ENCODE results near the gene CCDC102A. TPM values are rescaled to one million over a fixed set of nuclear protein-coding genes. Genes with fewer than 3 reads are reported as not detected.

CCDC102A gene
- total and polyA plus RNA-seq, 2 donors: 6.8 to 8.7 TPM

DNA sequence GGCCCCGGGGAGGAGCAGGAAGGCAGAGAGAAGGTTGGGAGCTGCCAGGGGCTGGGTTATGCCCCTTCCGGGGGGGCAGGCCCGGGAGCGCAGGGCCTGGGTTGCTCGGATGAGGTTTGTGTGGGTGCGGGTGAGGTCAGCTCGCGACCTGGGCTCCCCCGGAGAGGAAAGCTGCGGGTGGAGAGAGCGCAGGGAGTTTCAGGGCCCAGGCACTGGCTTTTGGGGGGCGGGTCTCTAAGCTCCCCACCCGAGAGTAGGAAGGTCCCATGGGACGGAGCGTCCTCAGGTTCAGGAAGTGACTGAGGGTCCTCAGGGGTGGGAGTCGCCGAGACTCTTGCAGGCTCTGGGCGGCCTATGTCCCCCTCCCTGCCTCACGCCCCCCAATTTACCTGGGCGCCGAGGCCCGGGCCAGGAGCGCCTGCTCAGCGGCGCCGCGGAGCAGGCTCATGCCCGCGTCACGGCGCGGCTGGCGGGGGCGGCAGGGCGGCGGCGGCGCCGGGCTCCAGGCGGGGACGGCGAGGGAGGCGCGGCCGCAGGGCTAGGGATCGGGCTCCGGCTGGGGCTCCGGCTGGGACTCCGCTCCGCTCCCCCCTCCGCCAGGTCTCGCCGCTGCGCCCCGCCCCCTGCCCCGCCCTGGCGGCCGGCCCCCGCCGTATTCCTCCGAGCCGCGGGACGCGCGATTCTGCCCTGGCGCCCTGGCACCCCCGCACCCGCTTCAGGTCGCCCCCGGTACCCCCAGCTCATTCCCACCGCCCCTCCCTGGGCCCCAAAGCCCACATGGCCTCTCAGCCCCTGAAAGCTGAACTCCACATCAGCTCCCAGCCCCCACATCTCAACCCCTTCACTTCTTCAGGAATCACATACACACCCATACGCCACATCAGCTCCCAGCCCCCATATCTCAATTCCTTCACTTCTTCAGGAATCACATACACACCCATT lies 50.2 kb downstream of the CCDC102A start, which contains the start of gene DOK4:
DOK4 (minus strand) TSS at position 578 of the 942 bp plus-strand sequence. CDS start 6,986 bp downstream, outside the sequence.
- no peaks in the 10 kb centered on the region for H3K36me3 ChIP-seq (ENCODE audit: control insufficient read depth in 2 of 2, insufficient read depth in 2 of 2, low read length in 1 of 2)
- peaks cover 0 to 12% of the 10 kb centered on the region in 2 donors for H3K27me3 ChIP-seq (ENCODE audit: control insufficient read depth in 2 of 2, insufficient read depth in 1 of 2, low read length in 1 of 2)
- peak in 7 of 9 donors; percentile 25 to 72 (median 48) for DNase-seq (ENCODE audit: low read depth in 6 of 9, low spot score in 9 of 9)
- H3K9me3 ChIP-seq (ENCODE audit: control insufficient read depth in 2 of 2, insufficient read depth in 1 of 2, low read length in 1 of 2): no peaks in the 10 kb centered on the region
- peak within 1 kb of the TSS; percentile 46 to 59 for H3K4me3 ChIP-seq (ENCODE audit: low read length in 2 of 2)
- peaks cover 7 to 17% of the 10 kb centered on the region in 2 donors for H3K4me1 ChIP-seq (ENCODE audit: control insufficient read depth in 2 of 2, insufficient read depth in 2 of 2, low read length in 2 of 2)
- no peak within 1 kb of the TSS for H3K27ac ChIP-seq (ENCODE audit: low read depth in 1 of 2, low read length in 1 of 2)
- WGBS: 2% methylated on average over 73 of the region's 73 CpGs

DNA sequence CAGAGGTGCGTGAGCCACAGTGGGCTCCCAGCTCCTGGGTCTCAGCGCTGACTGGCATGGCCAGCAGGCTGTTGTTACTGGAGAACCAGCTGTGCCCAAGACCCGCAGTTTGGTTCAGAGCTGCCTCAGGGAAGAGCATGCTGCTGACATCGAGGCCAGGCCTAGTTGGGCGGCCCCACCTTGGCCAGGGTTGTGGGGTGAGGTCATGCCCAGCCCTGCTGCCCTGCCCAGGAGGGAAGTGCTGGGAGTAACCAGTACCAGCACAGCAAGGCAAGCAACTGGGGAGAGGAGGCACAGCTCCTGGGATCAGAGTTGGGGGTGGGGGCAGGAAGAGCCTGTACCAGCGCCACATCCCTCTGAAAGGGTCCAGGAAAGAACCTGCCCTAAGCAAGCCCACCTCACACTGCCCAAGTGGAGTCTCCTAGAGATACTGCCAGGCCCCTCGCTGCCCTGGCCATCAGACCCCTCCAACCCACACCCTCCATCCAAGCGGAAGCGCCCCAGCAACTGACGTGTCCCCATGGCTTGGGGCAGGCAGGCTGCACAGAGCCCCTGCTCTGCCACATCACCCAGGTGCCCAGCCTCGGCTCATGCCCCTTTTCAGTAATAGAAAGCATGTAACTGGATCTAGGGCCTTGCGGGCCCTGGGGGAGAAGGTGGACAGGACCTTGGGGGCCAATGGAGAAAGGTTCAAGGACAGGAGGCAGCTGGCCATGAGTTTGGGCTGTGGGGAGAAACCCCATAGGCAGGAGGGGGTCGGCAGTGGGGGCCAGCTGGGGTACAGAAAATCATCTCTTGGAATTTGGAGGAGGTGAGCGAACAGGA lies 51.1 kb downstream of the CCDC102A start:
- H3K36me3 ChIP-seq (ENCODE audit: control insufficient read depth in 2 of 2, insufficient read depth in 2 of 2, low read length in 1 of 2): no peaks in the 10 kb centered on the region
- H3K4me3 ChIP-seq (ENCODE audit: low read length in 2 of 2): peak overlapping the region; percentile 46 to 59
- DNase-seq (ENCODE audit: low read depth in 6 of 9, low spot score in 9 of 9): no peak
- H3K9me3 ChIP-seq (ENCODE audit: control insufficient read depth in 2 of 2, insufficient read depth in 1 of 2, low read length in 1 of 2): no peaks in the 10 kb centered on the region
- no peak overlapping the region for H3K27ac ChIP-seq (ENCODE audit: low read depth in 1 of 2, low read length in 1 of 2)
- H3K4me1 ChIP-seq (ENCODE audit: control insufficient read depth in 2 of 2, insufficient read depth in 2 of 2, low read length in 2 of 2): peaks cover 7 to 19% of the 10 kb centered on the region in 2 donors
- H3K27me3 ChIP-seq (ENCODE audit: control insufficient read depth in 2 of 2, insufficient read depth in 1 of 2, low read length in 1 of 2): peaks cover 0 to 13% of the 10 kb centered on the region in 2 donors
- WGBS: 85% methylated on average over 14 of the region's 14 CpGs

DNA sequence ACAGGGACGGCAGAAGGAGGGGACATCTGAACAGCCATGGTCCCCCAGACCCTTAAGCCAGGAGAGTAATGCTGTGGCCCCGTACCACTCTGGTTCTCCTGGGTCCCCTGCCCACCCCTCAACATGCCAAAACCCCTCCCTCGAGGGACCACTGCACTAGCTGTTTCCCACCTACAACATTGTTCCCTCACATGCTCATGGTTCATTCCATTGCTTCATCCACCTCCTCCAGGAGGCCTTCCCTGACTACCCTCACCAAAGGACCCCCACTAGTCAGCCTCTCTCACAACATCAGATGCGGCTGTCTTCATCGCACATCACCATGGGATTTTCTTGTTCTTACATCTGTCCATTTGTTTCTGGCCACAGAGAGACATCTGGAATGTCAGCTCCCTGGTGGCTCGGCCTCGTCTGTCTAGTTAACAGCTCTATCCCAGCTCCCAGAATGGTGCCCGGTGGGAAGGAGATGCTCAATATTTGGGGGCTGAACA lies 51.8 kb downstream of the CCDC102A start:
- Histone ChIP-seq H3K4me3 (ENCODE audit: low read length in 2 of 2) (no peak overlapping the region), H3K4me1 (ENCODE audit: control insufficient read depth in 2 of 2, insufficient read depth in 2 of 2, low read length in 2 of 2) (peaks cover 7 to 25% of the 10 kb centered on the region in 2 donors), H3K27me3 (ENCODE audit: control insufficient read depth in 2 of 2, insufficient read depth in 1 of 2, low read length in 1 of 2) (peaks cover 0 to 20% of the 10 kb centered on the region in 2 donors), H3K36me3 (ENCODE audit: control insufficient read depth in 2 of 2, insufficient read depth in 2 of 2, low read length in 1 of 2) (no peaks in the 10 kb centered on the region), H3K27ac (ENCODE audit: low read depth in 1 of 2, low read length in 1 of 2) (no peak overlapping the region), H3K9me3 (ENCODE audit: control insufficient read depth in 2 of 2, insufficient read depth in 1 of 2, low read length in 1 of 2) (no peaks in the 10 kb centered on the region)
- 95% methylated on average over 8 of the region's 8 CpGs for WGBS
- DNase-seq (ENCODE audit: low read depth in 6 of 9, low spot score in 9 of 9): no peak

DNA sequence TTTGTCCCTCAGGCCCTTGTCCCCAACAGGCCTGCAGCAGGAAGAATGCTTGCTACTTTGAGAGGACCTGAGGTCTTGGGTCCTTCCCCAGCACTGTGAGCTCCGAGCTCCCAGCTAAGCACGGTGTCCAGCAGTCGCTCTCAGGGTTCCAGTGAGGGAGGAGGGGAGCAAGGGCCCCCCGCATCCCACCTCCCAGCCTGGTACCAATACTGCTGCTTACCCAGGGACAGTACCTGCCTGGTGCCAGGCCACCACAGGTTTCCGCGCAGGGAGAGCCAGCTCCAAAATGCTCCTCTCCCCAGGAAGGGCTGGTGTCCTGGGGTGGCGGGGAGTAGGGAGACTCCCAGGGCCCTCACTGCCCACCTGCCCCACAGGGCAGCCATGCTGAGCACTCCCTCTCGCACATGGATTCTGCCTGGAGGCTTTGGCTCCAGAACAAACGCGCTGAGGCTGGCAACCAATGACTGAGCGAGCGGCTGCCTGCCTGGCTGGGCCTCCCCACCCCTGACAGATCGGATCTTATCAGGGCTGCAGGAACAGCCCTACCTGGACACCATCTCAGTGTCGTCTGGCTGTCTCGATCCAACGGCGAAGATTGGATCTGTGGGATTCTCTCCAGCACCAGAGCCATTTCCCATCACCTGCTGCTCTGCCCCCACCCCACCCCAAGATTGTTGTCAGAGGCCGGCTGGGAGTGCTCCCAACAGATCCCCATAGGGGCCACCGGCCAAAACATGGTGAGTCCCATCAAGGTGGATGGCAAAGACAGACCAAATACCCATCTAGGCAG lies 52.5 kb downstream of the CCDC102A start:
- no peak for DNase-seq (ENCODE audit: low read depth in 6 of 9, low spot score in 9 of 9)
- 96% methylated on average over 19 of the region's 19 CpGs for WGBS
- H3K4me3 ChIP-seq (ENCODE audit: low read length in 2 of 2): no peak overlapping the region
- peaks cover 0 to 27% of the 10 kb centered on the region in 2 donors for H3K27me3 ChIP-seq (ENCODE audit: control insufficient read depth in 2 of 2, insufficient read depth in 1 of 2, low read length in 1 of 2)
- peaks cover 7 to 32% of the 10 kb centered on the region in 2 donors for H3K4me1 ChIP-seq (ENCODE audit: control insufficient read depth in 2 of 2, insufficient read depth in 2 of 2, low read length in 2 of 2)
- H3K9me3 ChIP-seq (ENCODE audit: control insufficient read depth in 2 of 2, insufficient read depth in 1 of 2, low read length in 1 of 2): no peaks in the 10 kb centered on the region
- H3K36me3 ChIP-seq (ENCODE audit: control insufficient read depth in 2 of 2, insufficient read depth in 2 of 2, low read length in 1 of 2): no peaks in the 10 kb centered on the region
- H3K27ac ChIP-seq (ENCODE audit: low read depth in 1 of 2, low read length in 1 of 2): no peak overlapping the region

DNA sequence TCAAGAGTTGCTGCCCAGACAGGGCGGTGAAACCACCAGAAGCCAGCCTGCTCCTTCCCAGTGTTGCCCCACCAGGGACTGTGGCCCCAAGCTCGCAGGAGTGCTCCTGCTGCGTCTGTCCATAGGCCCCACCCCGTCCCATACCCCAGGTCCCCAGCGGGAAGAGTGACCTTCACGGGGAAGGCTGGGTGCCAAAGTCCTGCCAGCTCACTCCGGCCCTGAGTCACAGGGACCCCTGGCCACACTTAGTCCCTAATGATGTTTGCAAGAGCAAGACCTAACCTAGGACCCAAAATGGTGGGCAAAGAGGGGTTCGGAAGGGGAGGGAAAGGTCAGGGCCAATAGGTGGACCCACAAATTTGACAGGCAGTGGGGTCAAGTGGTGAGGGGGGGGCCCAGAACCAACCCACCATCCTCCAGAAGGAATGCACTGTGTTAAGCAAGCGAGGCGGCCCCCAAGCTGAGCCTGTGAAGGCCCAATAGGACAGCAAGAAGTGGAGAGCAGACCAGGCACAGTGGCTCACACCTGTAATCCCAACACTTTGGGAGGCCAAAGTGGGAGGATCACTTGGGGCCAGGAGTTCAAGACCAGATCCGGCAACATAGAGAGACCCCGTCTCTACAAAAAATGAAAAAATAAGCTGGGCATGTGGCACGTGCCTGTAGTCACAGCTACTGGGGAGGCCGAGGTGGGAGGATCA lies 53.4 kb downstream of the CCDC102A start:
- no peaks in the 10 kb centered on the region for H3K36me3 ChIP-seq (ENCODE audit: control insufficient read depth in 2 of 2, insufficient read depth in 2 of 2, low read length in 1 of 2)
- WGBS: 91% methylated on average over 14 of the region's 14 CpGs
- no peaks in the 10 kb centered on the region for H3K9me3 ChIP-seq (ENCODE audit: control insufficient read depth in 2 of 2, insufficient read depth in 1 of 2, low read length in 1 of 2)
- no peak for DNase-seq (ENCODE audit: low read depth in 6 of 9, low spot score in 9 of 9)
- peaks cover 7 to 32% of the 10 kb centered on the region in 2 donors for H3K4me1 ChIP-seq (ENCODE audit: control insufficient read depth in 2 of 2, insufficient read depth in 2 of 2, low read length in 2 of 2)
- H3K27ac ChIP-seq (ENCODE audit: low read depth in 1 of 2, low read length in 1 of 2): no peak overlapping the region
- peaks cover 0 to 30% of the 10 kb centered on the region in 2 donors for H3K27me3 ChIP-seq (ENCODE audit: control insufficient read depth in 2 of 2, insufficient read depth in 1 of 2, low read length in 1 of 2)
- H3K4me3 ChIP-seq (ENCODE audit: low read length in 2 of 2): no peak overlapping the region

DNA sequence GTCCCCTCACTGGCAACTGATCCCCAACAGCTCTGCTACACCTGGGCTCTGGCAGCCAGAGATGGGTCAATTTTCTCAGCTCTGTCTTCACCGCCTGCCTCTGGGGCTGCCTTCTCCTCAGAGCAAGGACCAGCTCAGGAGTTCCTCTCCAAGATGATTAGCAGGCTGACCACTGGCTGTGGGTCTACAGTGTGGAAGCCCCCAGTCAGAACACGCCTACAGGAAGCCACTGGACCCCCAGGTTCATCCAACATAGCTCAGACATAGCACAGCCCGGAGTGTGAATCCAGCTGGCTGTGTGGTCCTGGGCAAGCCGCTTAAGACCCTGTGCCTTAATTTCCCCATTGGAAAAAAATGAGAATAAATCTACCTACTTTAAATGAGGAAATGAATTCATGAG lies 55.0 kb downstream of the CCDC102A start:
- Histone ChIP-seq H3K4me3 (ENCODE audit: low read length in 2 of 2) (no peak overlapping the region), H3K27me3 (ENCODE audit: control insufficient read depth in 2 of 2, insufficient read depth in 1 of 2, low read length in 1 of 2) (peaks cover 0 to 33% of the 10 kb centered on the region in 2 donors), H3K9me3 (ENCODE audit: control insufficient read depth in 2 of 2, insufficient read depth in 1 of 2, low read length in 1 of 2) (no peaks in the 10 kb centered on the region), H3K36me3 (ENCODE audit: control insufficient read depth in 2 of 2, insufficient read depth in 2 of 2, low read length in 1 of 2) (no peaks in the 10 kb centered on the region), H3K27ac (ENCODE audit: low read depth in 1 of 2, low read length in 1 of 2) (no peak overlapping the region), H3K4me1 (ENCODE audit: control insufficient read depth in 2 of 2, insufficient read depth in 2 of 2, low read length in 2 of 2) (peaks cover 3 to 29% of the 10 kb centered on the region in 2 donors)
- 96% methylated on average over 4 of the region's 4 CpGs for WGBS
- no peak for DNase-seq (ENCODE audit: low read depth in 6 of 9, low spot score in 9 of 9)

DNA sequence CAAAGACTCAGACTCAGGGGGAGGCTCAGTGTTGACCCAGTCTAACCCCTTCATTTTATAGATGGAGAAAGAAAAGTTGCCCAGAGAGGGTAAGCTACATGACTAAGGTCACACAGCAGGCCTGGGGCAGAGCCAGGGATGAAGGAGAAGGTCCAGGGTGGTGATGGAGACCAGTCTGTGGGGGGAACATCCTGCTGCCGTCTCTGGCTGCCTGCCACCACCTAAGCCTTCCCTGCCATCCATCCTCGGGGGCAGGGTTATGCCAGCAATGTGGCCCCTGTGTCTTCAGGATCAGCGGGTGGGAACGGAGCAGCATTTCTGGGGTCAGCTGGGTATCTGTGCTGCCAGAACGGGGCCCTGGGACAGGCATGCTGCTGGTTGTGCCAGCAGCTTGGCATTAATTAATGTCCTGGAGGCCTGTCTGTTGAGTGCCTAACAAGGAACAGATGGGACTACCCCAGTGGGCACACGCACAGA lies 55.6 kb downstream of the CCDC102A start:
- Histone ChIP-seq H3K4me1 (ENCODE audit: control insufficient read depth in 2 of 2, insufficient read depth in 2 of 2, low read length in 2 of 2) (peaks cover 2 to 32% of the 10 kb centered on the region in 2 donors), H3K36me3 (ENCODE audit: control insufficient read depth in 2 of 2, insufficient read depth in 2 of 2, low read length in 1 of 2) (no peaks in the 10 kb centered on the region), H3K4me3 (ENCODE audit: low read length in 2 of 2) (no peak overlapping the region), H3K27ac (ENCODE audit: low read depth in 1 of 2, low read length in 1 of 2) (no peak overlapping the region), H3K27me3 (ENCODE audit: control insufficient read depth in 2 of 2, insufficient read depth in 1 of 2, low read length in 1 of 2) (peaks cover 0 to 30% of the 10 kb centered on the region in 2 donors), H3K9me3 (ENCODE audit: control insufficient read depth in 2 of 2, insufficient read depth in 1 of 2, low read length in 1 of 2) (no peaks in the 10 kb centered on the region)
- 93% methylated on average over 6 of the region's 6 CpGs for WGBS
- DNase-seq (ENCODE audit: low read depth in 6 of 9, low spot score in 9 of 9): no peak

Measured in thymus (tissue), 11 donors.